CD4-positive, alpha-beta T cell treated with Interleukin-12 subunit alpha and Interleukin-12 subunit beta, for 1 hour (primary cell): ENCODE measurements around the gene PDK2.

Experiments used
- DNase-seq: peaks from one replicate; pipeline ENCODE4 v3.0.0-alpha.2; 2020

The PDK2 gene

GRCh38 chr17:50102164-50102991, 7.2 kb downstream of the PDK2 start:
- DNase-seq = no peak

GRCh38 chr17:50103252-50103651, 8.1 kb downstream of the PDK2 start:
- DNase-seq = no peak

- DNase-seq = no peak
These were observed 8.8 kb downstream of the PDK2 start for GRCh38 chr17:50103941-50104340.

GRCh38 chr17:50105811-50106210, 10.7 kb downstream of the PDK2 start:
- DNase-seq = no peak

- DNase-seq = no peak
These were observed 11.4 kb downstream of the PDK2 start for GRCh38 chr17:50106393-50107131.

GRCh38 chr17:50107790-50108414, 12.8 kb downstream of the PDK2 start:
- DNase-seq = no peak

- no peak for DNase-seq
These were observed 13.4 kb downstream of the PDK2 start for GRCh38 chr17:50108556-50108955.

- DNase-seq = no peak
These were observed 14.1 kb downstream of the PDK2 start for GRCh38 chr17:50109207-50109606.

GRCh38 chr17:50109785-50110184, 14.6 kb downstream of the PDK2 start:
- no peak for DNase-seq

- DNase-seq = no peak
These were observed 15.6 kb downstream of the PDK2 start for GRCh38 chr17:50110591-50111349.

- no peak for DNase-seq
These were observed 16.8 kb downstream of the PDK2 start for GRCh38 chr17:50111673-50112655.

GRCh38 chr17:50112694-50113093, 17.5 kb downstream of the PDK2 start:
- DNase-seq = no peak

- DNase-seq = no peak
These were observed 18.6 kb downstream of the PDK2 start for GRCh38 chr17:50113624-50114320.

- no peak for DNase-seq
These were observed 19.2 kb downstream of the PDK2 start for GRCh38 chr17:50114401-50114800.

GRCh38 chr17:50114849-50115357, 19.8 kb downstream of the PDK2 start:
- peak; percentile 62 for DNase-seq

- no peak for DNase-seq
These were observed 20.6 kb downstream of the PDK2 start for GRCh38 chr17:50115756-50116155.

- peak; percentile 70 for DNase-seq
These were observed 22.3 kb downstream of the PDK2 start for GRCh38 chr17:50117202-50118051.

GRCh38 chr17:50118076-50118827, 23.1 kb downstream of the PDK2 start:
- no peak for DNase-seq

GRCh38 chr17:50118828-50119218, 23.7 kb downstream of the PDK2 start:
- DNase-seq = no peak
